Suppressor macrophage (primary cell): ENCODE results near the gene IMPA2.

Experiments
- DNase-seq, 4 experiments: peaks; one replicate each; pipeline ENCODE4 v3.0.0-alpha.2; 2020 to 2022

IMPA2 gene

DNA sequence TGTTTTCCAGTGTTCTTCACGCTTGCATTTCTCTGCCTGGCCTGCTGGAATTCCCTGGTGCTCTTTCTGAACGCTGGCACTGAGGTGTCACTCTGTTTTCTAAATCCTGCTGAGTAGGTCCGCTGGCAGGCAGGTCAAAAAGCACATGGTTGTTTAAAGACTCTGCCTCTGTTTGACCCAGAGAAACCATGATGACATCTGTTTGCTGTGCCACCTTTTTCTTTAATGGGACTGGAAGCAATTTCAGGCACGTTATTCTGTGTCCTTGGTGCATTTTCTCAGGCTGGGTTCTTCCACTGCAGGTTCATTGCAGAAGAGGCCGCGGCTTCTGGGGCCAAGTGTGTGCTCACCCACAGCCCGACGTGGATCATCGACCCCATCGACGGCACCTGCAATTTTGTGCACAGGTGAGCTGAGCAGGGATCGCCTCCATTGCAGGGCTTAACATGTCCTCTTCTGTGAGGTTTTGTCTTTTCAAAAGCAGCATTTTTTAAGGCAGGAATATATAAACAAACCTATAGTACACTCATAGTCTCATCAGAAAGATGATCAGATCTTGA is 28.4 kb downstream of the IMPA2 start:
- no peak for DNase-seq

- DNase-seq = no peak
Measured at GRCh38 chr18:12010187-12010802, 29.0 kb downstream of the IMPA2 start.

GRCh38 chr18:12011199-12011956 is 30.1 kb downstream of the IMPA2 start:
- DNase-seq = no peak

DNA sequence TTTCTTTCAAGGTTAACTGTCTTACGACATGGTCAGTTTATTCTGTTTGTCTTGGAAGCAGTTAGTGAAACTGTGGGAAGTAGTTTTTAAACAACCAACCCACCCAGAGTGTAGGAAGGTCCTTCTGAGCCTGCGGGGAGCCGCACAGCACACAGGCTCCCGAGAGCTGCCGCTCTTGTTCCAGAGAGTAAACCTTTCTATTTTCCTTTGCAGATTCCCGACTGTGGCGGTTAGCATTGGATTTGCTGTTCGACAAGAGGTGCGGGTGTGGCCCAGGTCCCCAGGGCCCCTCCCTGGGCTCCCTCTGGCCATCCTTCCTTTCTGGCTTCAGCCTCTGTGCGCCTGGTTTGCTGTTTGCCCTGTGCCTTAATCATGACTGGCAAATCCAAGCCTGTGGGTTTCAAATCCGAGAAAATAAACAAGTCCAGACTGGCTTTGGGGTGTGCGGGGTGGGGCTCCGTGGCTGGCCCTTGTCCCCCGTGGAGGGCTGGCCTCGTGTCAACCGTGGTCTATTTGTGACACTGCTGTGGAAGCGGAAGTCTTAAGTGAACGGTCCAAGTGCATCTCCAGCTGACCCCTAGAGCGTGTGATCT is 30.7 kb downstream of the IMPA2 start:
- DNase-seq = no peak

DNA sequence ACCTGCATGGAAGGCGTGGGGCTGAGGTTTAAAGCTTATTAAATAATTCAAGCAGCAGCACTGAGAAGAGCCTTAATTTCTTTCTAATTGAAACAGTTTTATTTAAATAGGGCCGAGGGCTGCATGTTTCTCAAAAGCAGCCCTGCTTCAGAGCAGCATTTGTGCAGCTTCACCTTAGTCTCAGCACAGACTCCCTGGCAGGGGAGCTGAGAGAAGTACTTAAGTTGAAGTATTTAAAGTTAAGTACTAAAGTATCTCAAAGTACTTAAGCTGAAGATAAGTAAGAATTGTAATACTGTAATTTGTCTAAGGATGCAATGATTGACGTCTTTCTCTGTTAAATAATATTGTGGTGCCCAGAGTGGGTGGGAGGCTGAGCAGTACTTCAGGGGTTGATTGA is 31.4 kb downstream of the IMPA2 start:
- no peak for DNase-seq

GRCh38 chr18:12013186-12013916 is 32.0 kb downstream of the IMPA2 start:
- no peak for DNase-seq

DNA sequence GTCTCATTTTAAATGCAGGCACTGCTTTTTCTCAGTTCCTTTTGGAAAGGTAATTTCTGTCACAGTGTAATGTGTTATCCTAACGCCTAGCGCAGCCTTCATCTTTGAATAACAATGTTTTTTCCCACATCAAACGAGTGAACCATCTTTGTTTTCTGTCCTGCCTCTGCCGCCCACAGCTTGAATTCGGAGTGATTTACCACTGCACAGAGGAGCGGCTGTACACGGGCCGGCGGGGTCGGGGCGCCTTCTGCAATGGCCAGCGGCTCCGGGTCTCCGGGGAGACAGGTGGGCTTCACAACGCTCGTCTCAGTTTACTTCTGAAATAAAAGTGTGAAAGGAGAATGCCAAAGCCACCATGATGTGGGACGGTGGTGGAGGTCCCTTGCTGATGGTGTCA is 32.8 kb downstream of the IMPA2 start:
- DNase-seq = no peak

DNA sequence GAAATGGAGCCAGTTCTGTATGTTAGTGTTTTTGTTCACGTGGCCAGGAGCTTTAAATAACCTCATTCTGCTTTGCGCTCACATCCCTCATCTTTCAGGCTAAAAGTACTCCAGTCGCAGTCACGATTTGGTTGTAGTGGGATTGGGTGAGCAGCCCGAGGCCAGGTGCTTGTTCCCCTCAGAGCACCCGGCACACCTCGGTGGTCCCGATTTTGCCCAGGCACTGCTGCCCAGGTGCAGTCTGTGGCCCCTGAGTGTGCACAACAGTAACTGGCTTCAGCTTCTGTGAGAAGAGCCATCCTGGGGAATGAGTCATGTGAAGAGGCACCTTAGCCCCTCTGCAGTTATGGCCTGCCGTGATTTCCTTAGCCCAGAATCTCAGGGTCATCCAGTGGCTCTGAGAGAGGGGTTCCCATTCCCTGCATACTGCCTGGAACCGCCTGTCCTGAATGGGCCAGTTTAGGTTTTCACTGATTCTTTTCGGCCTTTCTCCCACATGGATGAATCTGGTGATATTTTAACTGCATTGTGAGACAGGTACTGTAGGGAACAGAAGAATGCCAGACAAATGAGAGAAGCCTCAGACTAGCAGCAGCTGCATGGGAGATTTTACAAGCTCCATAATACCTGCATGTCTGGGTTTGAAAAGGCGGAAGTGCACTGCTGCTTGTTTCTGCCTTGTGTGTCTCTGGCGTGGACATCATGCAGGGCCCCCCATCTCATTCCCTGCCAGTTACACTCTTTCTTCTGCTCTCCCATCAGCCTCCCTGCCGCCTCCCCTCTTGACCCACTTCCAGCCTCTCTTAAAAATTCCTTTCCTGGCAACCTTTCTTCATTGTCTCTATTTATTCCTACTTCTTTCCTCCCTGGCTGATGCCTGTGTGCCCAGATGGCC is 33.5 kb downstream of the IMPA2 start:
- no peak for DNase-seq

- DNase-seq = no peak
Measured at GRCh38 chr18:12015416-12016062, 34.2 kb downstream of the IMPA2 start.

DNA sequence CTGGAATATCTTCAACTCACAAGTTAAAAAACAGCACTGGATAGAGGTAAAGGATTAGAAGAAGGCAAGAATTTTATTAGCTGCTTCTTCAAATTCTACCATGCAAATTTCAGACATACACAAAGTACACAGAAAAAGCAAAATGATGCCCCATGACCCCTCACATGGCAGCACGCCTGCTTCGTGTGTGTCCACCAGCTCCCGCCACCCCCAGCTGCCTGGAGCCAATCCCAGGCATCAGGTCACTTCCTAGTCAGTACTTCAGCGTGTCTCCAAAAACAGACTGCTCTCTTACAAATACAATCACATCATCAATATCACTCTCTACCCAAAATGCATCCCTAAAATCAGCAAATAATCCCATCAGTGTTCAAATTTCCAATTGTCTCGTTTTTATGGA is 35.8 kb downstream of the IMPA2 start:
- DNase-seq = no peak

GRCh38 chr18:12018861-12019260 is 37.6 kb downstream of the IMPA2 start:
- DNase-seq = no peak

DNA sequence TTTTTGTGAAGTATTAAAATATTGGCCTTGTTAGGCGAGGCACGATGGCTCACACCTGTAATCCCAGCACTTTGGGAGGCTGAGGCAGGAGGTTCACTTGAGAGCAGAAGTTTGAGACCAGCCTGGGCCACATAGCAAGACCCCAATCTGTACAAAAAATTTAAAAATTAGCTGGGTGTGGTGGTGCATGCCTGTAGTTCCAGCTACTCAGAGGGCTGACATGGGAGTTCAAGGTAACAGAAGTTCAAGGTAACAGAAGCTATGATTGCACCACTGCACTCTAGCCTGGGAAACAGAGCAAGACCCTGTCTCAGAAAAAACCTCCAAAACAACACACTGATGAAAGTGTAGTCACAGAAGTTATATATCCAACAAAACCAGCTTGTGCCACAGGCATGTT is 39.8 kb downstream of the IMPA2 start:
- DNase-seq = no peak

DNA sequence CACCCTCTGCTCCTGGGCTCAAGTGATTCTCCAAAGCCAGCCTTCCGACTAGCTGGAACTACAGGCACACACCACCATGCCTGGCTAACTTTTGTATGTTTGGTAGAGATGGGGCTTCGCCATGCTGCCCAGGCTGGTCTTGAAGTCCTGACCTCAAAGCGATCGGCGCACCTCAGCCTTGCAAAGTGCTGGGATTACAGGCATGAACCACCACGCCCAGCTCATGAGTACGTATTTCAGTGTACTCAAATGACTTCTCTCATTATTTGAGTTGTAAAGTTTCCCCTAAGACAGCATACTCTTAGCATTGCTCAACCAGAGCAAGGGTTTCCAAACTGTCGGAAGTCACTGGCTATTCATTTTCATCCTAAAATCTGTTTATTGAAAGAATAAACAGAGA is 40.3 kb downstream of the IMPA2 start:
- no peak for DNase-seq

DNA sequence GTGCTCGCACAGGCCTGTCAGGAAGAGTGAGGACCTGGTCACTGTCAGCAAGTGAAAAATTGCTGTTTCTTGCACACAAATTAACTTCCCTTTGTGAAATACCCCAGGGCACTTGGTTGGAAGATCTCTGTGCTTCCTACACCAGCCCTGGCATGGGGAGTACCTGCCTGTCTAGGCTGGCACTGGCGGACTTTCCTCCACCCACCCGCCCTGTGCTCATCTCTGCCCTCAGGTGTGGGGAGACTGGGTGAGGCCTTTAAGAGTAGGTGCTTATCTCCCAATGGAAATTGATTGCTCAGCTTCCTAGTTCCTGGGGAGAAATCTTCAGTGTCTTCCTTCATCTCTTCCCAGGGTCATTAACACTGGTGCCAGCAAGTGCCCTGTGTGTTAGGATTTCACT is 42.1 kb downstream of the IMPA2 start:
- DNase-seq = no peak

GRCh38 chr18:12026562-12026961 is 45.3 kb downstream of the IMPA2 start:
- DNase-seq = no peak

DNA sequence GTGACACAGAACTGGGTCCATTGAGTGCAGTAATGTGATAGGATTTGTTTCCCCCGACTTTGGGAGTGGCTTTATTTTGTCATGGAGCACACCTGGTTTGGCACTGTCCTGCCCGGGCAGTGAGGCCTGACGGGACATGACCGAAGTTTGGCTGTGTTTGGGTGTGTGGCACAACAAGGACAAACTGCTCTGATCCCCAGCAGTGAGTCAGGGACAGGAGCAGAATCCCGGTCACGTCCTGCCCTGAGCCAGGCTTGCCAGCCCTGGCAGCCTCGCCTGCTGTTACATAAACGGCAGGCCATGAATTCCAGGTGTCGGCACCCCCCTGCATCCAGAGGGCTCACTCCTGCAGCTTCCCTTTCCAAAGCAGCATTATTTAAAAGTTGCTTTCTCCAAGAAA is 45.7 kb downstream of the IMPA2 start:
- no peak for DNase-seq

DNA sequence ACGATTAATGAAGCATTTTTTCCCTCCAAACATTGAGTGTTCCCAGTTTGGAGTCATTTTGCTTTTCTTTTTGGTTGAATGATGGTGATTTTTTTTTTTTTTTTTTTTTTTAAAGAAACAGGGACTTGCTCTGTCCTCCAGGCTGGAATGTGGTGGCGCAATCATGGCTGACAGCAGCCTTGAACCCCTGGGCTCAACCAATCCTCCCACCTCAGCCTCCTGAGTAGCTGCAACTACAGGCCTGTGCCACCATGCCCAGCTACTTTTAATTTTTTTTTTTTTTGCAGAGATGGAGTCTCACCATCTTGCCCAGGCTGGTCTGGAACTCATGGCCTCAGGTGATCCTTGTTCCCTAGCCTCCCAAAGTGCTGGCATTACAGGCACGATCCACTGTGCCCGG is 46.2 kb downstream of the IMPA2 start:
- no peak for DNase-seq

DNA sequence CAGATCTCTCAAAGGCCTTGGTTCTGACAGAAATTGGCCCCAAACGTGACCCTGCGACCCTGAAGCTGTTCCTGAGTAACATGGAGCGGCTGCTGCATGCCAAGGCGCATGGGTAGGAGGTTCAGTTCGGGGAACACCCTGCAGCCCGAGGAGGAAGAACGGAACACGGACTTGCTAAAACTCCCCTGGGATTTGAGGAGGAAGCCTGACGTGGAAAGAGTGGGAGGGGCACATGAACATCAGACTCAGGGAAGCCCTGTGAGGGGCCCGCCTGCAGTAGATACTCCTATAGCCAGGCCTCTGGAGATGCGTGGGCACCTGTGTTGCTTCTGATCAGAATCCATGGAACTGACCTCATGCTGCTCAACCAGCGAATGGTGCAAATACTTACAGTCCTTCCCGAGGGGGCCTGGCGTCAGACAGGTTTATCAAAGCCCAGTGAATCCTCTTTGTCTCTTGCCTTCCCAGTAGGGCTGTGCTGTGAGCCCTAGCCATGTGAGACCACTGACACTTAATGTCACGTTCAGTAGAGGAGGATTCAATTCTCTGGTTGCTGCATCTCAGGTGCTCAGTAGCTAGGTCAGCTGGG is 46.8 kb downstream of the IMPA2 start:
- DNase-seq = no peak

DNA sequence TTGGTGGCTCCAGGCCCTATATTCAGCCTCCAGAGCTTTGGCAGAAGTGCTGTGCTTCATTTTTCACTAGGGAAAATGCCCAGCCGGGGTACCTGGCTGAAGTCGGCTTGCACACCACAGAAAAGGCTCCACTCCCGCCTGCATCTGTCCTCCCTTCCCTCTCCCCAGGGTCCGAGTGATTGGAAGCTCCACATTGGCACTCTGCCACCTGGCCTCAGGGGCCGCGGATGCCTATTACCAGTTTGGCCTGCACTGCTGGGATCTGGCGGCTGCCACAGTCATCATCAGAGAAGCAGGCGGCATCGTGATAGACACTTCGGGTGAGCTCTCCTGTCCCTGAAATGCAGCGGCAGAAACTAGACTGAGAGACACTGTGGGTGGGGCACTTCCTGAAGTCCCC is 47.4 kb downstream of the IMPA2 start:
- no peak for DNase-seq

DNA sequence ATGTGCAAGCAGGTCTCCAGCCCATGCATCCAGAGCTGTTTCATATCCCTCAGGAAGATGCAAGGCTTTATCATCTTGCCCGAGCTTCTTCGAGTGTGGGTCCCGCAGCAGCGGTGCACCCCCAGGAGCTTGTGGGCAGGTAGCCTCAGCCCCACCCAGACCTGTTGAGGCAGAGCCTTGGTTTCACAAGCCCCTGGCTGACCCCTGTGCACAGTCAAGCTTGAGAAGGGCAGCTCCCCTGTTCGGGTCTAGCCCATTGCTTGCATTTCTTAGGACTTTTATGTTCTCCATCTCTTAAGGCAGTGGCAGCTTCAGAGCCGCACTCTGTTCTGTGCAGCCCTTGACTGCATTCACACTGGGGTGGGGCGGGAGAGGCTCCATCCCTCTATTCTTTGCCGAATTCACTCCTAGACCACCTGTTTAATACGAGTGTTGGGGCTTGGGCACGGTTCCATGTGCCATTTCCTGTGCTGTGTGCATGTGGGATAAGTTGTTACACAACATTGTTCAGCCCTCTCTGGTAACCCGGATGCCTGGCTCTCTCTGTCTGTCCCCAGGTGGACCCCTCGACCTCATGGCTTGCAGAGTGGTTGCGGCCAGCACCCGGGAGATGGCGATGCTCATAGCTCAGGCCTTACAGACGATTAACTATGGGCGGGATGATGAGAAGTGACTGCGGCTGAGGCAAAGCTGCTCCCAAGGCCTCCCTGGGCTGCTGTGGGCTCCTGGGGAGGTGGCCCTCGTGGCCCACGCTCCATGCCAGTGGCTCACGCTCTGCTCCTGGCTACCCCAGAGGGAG is 48.7 kb downstream of the IMPA2 start:
- no peak for DNase-seq
